ENCODE data around the gene ENTPD7.
A peak's percentile ranks its signal among the peaks of the same experiment; 100 is the strongest.
"Not testable (repeated sequence)": the region's sequence is repeated elsewhere in the genome, so short reads cannot be mapped to it uniquely, and the experiment has no call there.

The ENTPD7 gene

GRCh38 chr10:99695761-99696160, 36.5 kb downstream of the ENTPD7 start:
- no peak for DNase-seq

GRCh38 chr10:99698504-99699080, 39.3 kb downstream of the ENTPD7 start:
- no peak for DNase-seq

DNA sequence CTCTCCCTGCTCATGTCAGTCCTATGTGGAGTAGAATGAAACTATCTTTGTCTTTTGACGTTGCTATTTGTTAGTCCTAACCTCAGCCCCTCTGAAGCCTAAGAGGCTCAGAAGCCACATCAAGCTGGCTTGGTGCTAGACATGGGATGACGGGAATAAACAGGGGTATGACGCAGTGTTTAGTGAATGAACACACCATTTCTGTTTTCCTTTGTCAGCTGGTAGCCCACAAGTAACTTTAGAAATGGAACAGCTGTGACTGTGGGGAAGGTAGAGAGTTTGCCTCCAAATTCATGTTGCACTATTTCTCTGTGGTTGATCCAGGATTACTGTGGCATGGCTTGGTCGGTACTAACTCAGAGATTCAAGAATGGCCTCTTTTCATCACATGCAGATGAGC, 41.3 kb downstream of the ENTPD7 start:
- DNase-seq = no peak

GRCh38 chr10:99708428-99709012, 49.2 kb downstream of the ENTPD7 start:
- no peak for DNase-seq

GRCh38 chr10:99709480-99710229, 50.3 kb downstream of the ENTPD7 start:
- DNase-seq = no peak

DNA sequence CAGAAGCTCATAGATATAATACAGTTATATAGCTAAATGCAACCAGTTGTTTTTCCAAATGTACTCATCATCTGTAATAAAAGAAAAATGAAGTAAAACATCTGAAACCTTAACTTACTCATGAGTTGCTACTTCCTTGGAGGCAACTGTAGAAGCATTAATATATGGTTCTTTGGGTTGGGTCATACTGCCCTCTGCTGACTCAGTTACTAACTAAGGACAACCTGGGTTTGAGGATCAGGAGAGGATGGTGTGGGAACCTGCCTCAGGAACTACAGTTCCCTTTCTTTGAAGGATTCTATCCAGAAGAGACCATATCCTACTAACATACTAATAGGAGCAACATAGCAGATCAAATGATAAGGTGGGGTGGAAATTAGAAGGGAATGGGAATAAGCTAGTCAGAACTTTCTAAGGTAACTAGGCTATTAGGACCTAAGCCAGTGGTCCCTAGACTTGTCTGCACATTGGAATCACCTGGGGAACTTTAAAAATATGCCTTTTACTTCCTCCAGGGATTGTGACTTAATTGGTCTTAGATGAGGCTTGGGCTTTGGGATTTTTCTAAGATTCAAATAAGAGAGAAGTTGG, 51.9 kb downstream of the ENTPD7 start:
- no peak for DNase-seq

GRCh38 chr10:99714446-99714845, 55.1 kb downstream of the ENTPD7 start:
- DNase-seq = no peak

- DNase-seq = no peak
Observed at GRCh38 chr10:99720387-99720786, 61.1 kb downstream of the ENTPD7 start.

DNA sequence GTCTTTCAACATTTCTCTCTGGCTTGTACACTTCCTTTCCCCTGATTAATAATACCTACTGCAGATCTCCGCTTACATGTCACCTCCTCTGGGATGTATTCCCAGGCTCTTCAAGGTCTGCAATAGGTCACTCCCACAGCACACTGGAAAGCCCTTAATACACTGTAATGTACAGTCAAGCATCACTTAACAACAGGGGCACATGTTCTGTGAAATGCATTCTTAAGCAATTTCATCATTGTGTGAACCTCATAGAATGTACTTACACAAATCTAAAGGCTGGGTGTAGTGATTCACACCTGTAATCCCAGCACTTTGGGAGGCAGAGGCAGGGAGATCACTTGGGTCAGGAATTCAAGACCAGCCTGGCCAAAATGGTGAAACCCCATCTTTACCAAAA, 70.7 kb downstream of the ENTPD7 start:
- DNase-seq = no peak

DNA sequence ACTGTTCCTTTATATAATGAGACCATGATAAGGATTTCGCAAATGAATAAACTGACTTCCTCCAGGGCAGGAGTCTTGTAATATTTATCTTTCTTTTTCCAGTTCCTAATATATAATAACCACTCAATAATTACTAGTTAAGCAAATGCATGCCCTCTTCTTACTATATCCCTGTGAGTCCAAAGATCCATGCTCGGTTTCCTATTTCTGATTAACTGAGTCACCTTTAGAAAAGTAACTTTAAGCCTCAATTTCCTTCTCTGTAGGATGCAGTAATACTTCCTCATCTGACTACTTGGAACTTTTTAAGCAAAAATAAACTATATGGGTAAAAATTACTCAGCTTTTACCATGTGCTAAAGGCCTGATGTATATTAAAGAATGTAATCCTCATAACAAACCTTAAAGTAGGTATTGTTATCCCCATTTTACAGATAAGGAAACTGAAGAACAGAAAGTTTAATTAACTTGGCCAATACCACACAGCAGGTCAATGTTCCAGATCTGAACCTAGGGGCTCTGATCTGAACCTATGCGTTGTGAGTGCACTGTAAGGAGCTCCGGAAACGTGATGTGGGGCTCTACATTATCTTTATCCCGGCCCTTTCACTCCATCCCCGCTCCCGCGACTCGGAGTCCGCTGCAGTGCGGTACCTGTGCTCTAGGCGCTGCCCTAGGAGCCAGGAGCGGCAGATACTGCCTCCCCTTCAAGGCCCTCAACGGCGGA, 72.2 kb downstream of the ENTPD7 start:
- DNase-seq = no peak

DNA sequence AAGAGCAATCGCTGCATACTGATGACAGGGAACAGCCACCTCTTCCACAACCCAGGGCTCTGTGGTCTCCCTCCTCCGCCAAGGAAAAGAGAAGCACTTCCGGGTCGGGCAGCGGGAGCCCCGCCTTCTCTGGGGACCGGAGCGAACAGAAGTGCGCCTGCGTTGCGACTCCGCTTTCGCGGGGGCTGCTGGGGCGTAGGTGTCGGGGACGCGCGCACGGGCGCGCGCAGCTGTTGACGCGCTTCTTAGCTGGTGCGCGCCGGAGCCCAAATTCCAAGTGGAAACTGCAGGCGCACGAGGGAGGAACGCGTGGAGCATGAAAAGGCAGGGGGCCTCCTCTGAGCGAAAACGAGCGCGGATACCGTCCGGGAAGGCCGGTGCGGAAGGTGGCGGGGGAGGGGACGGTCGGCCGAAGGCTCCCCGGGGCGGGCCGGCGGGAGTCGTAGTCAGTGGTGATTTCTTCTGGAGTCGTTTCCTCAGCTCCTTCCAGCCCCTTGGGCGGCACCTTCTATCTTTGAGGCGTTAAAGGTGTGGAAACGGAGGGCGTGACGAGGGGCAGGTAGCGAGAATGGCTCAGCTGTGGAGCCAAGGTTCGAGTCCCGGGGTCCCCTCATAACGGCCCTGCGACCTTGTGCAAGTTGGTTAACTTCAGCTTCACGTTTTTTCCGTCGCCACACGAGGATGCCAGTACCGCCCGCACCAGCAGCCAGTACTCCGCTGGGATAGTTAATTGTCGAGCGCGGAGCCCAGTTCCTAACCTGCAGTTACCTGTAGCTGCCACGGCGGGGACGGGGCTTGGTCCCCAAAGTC, 72.9 kb downstream of the ENTPD7 start, which contains the start of the genes COX15 and CUTC:
TSS of gene COX15 (minus strand) at position 95 of the 810 bp plus-strand sequence. CDS start at position 17, 78 bp downstream.
TSS of gene CUTC (plus strand) at position 202 of the 810 bp plus-strand sequence. CDS start at position 317, 115 bp downstream.
- peak; percentile 92 for DNase-seq

- DNase-seq = no peak
Observed at GRCh38 chr10:99733366-99733765, 74.1 kb downstream of the ENTPD7 start.

- not testable (repeated sequence) for DNase-seq
Observed at GRCh38 chr10:99734111-99734510, 74.8 kb downstream of the ENTPD7 start.

DNA sequence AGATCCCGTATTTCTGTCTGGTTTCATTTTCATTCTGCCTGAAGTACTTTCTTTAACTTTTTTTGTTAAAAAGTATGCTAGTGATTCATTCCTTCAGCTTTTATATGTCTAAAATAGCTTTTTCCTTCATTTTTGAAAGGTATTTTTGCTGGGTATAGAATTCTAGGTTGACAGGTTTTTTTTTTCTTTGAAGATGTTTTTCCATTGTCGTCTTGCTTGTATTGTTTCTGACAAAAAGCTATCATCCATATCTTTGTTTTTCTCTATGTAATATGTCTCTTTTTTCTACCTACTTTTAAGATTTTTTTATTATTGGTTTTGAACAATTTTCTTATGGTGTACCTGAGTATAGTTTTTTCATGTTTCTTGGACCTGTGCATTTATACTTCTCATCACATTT, 81.0 kb downstream of the ENTPD7 start:
- DNase-seq = no peak

DNA sequence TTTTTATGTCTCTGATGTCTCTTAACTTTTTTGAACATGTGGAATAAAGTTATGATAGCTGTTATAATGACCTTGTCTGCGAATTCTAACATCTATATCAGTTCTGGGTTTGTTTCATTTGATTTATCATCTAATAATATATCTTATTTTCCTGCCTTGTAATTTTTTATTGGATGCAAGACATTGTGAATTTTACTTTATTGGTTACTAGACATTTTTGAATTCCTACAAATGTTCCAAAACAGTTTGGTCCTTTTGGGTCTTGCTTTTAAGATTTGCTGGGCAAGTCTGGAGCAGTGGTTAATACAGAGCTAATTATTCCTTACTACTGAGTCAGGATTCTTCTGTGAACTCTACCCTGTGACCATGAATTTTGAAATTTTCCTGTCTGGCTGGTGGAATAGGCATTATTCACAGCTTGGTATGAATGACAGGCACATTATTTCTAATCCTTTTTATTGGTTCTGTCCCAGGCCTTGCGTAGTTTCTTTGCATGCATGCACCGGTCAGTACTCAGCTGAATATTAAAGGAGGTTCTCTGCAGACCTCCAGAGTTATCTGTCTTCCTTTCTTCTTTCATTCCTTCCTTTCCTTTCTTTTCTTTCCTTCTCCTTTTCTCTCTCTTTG, 81.7 kb downstream of the ENTPD7 start:
- no peak for DNase-seq

DNA sequence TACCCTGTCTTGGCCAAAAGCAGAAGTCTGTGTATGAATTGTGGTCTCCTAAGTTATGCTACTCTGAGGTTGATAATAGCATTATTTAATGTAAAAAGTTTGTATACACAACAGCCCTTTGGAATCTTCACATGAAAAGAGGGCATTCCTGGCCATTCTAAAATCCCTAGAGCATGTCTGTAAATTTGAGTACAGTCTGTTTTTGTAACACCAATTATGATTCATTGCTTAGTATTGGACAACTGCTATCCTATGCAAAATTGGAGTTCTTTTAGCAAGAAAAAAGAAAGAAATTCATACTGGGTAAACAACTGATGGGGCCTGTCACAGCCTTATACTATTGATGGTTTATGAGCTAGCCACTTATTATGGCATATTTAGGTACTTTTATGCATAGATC, 82.9 kb downstream of the ENTPD7 start:
- no peak for DNase-seq

- DNase-seq = no peak
Observed at GRCh38 chr10:99742701-99743100, 83.4 kb downstream of the ENTPD7 start.

- DNase-seq = no peak
Observed at GRCh38 chr10:99743841-99744240, 84.5 kb downstream of the ENTPD7 start.

GRCh38 chr10:99746166-99746565, 86.9 kb downstream of the ENTPD7 start:
- DNase-seq = not testable (repeated sequence)

GRCh38 chr10:99748823-99749451, 89.6 kb downstream of the ENTPD7 start:
- no peak for DNase-seq

GRCh38 chr10:99750641-99751040, 91.3 kb downstream of the ENTPD7 start:
- DNase-seq = no peak
